WTC11 (cell line): ENCODE data around the gene SEH1L. TPM values are rescaled to one million over a fixed set of nuclear protein-coding genes. Genes with fewer than 3 reads are reported as not detected.

Source experiments
- ATAC-seq: fragments of 200-7000 bp; cut with Tn5 transposase; 2 replicates; pipeline ENCODE4 v1.10.0; 2021; ENCODE audit warnings: mild to moderate bottlenecking, moderate library complexity
- CTCF ChIA-PET: fragments of 300-600 bp; sonication (Branson Sonifier 250); formaldehyde crosslinking; loops from one replicate; lab custom pipeline; 2021; ENCODE audit warnings: antibody characterized with exemption; lab: Charles Lee
- POLR2A ChIA-PET: fragments of 350-600 bp; sonication (Branson Sonifier 250); formaldehyde crosslinking; loops from one replicate; lab custom pipeline; 2021; ENCODE audit warnings: antibody characterized with exemption; lab: Charles Lee
- DNase-seq: peaks from one replicate; pipeline ENCODE4 v3.0.0; 2021; ENCODE audit warnings: low spot score
- H3K27ac Mint-ChIP-seq: 2 replicates; pipeline ENCODE4 v1.8.0; 2021; ENCODE audit warnings: mixed read lengths
- H3K27me3 Mint-ChIP-seq: 2 replicates; pipeline ENCODE4 v1.8.0; 2021; ENCODE audit warnings: low read depth, mild to moderate bottlenecking, moderate library complexity, mixed read lengths
- H3K36me3 Mint-ChIP-seq: 2 replicates; pipeline ENCODE4 v1.8.0; 2021; ENCODE audit warnings: mixed read lengths
- H3K4me1 Mint-ChIP-seq: 2 replicates; pipeline ENCODE4 v1.8.0; 2022; ENCODE audit warnings: mixed read lengths
- H3K4me3 Mint-ChIP-seq: 2 replicates; pipeline ENCODE4 v1.8.0; 2021; ENCODE audit warnings: mild to moderate bottlenecking, moderate library complexity, mixed read lengths
- H3K9me3 Mint-ChIP-seq: 2 replicates; pipeline ENCODE4 v1.8.0; 2021; ENCODE audit warnings: mixed read lengths
- AR ChIP-seq: fragments of 250-450 bp; sonication (Bioruptor Pico); IDR thresholded peaks from 2 replicates; pipeline ENCODE4 v1.9.0; 2021; ENCODE audit warnings: mild to moderate bottlenecking
- ARID4B ChIP-seq: sonication (generic); formaldehyde crosslinking; IDR thresholded peaks from 2 replicates; pipeline ENCODE4 v1.8.0; 2023; ENCODE audit warnings: missing genetic modification reagents, mild to moderate bottlenecking, borderline replicate concordance
- ATF1 ChIP-seq: sonication (generic); formaldehyde crosslinking; IDR thresholded peaks from 2 replicates; pipeline ENCODE4 v1.8.1; 2023; ENCODE audit warnings: mild to moderate bottlenecking, moderate library complexity, missing genetic modification reagents
- CREM ChIP-seq: sonication (generic); formaldehyde crosslinking; IDR thresholded peaks from 2 replicates; pipeline ENCODE4 v1.8.1; 2022; ENCODE audit warnings: mild to moderate bottlenecking, missing genetic modification reagents, moderate library complexity
- EMX1 ChIP-seq: fragments of 250-450 bp; sonication (Bioruptor Pico); IDR thresholded peaks from 2 replicates; pipeline ENCODE4 v1.8.0; 2021; ENCODE audit warnings: mild to moderate bottlenecking
- ERG ChIP-seq: fragments of 250-450 bp; sonication (Bioruptor Pico); IDR thresholded peaks from 2 replicates; pipeline ENCODE4 v1.8.0; 2021; ENCODE audit warnings: mild to moderate bottlenecking
- GABPB1 ChIP-seq: sonication (generic); formaldehyde crosslinking; IDR thresholded peaks from 2 replicates; pipeline ENCODE4 v1.8.1; 2023; ENCODE audit warnings: mild to moderate bottlenecking, missing genetic modification reagents
- IRF2 ChIP-seq: sonication (generic); formaldehyde crosslinking; IDR thresholded peaks from 2 replicates; pipeline ENCODE4 v1.8.0; 2022; ENCODE audit warnings: low read depth, missing genetic modification reagents, borderline replicate concordance
- KAT7 ChIP-seq: sonication (generic); formaldehyde crosslinking; IDR thresholded peaks from 2 replicates; pipeline ENCODE4 v1.8.1; 2023; ENCODE audit warnings: missing genetic modification reagents, mild to moderate bottlenecking, borderline replicate concordance
- NFYB ChIP-seq: sonication (generic); formaldehyde crosslinking; conservative IDR thresholded peaks from 2 replicates; pipeline ENCODE4 v1.8.0; 2022; ENCODE audit warnings: low read depth, missing genetic modification reagents
- PRDM15 ChIP-seq: sonication (generic); formaldehyde crosslinking; IDR thresholded peaks from 2 replicates; pipeline ENCODE4 v1.8.0; 2022; ENCODE audit warnings: missing genetic modification reagents
- USF1 ChIP-seq: sonication (generic); formaldehyde crosslinking; IDR thresholded peaks from 2 replicates; pipeline ENCODE4 v1.8.0; 2022; ENCODE audit warnings: mild to moderate bottlenecking, missing genetic modification reagents
- total RNA-seq: library from RNA; stranded (reverse); gene quantifications from 3 replicates; pipeline ENCODE4 v1.2.3, GENCODE V29; 2021

Gene SEH1L
- total RNA-seq, 1 experiment from 2014 or later = 75.5 TPM

GRCh38 chr18:12944709-12945108 is 3.1 kb upstream of the SEH1L start (continued):
- no peak for TF ChIP-seq ARID4B
- no peak for TF ChIP-seq EMX1 (CRISPR knock-in tag)
- TF ChIP-seq ERG = no peak
- TF ChIP-seq NFYB = no peak
- TF ChIP-seq KAT7 (CRISPR knock-in tag) = no peak
- no peak for TF ChIP-seq IRF2 (CRISPR knock-in tag)
- no peak for TF ChIP-seq USF1

- H3K4me1 Mint-ChIP-seq = peaks cover 21% of the 10 kb centered on the region
- H3K9me3 Mint-ChIP-seq = no peaks in the 10 kb centered on the region
- peak; percentile 1 for ATAC-seq
- H3K4me3 Mint-ChIP-seq = peak overlapping the region; percentile 92
- CTCF ChIA-PET = interaction anchor here (0.6 to 1.3 kb wide), 3 partner anchors 13 to 555 kb away, joined by 3 to 4 read pairs (median 3); no protein-coding TSS in a partner anchor
- H3K27me3 Mint-ChIP-seq = no peaks in the 10 kb centered on the region
- peak; percentile 47 for DNase-seq
- TF ChIP-seq AR (CRISPR knock-in tag) (no peak), ATF1 (CRISPR knock-in tag) (no peak), CREM (no peak), PRDM15 (CRISPR knock-in tag) (no peak), GABPB1 (CRISPR knock-in tag) (peak; percentile 77)
- POLR2A ChIA-PET = interaction anchor here (0.6 to 1.6 kb wide), 3 partner anchors 12 to 63 kb away, joined by 3 to 4 read pairs (median 4); no protein-coding TSS in a partner anchor
- peak overlapping the region; percentile 98 for H3K27ac Mint-ChIP-seq
- peaks cover 18% of the 10 kb centered on the region for H3K36me3 Mint-ChIP-seq
Measured at GRCh38 chr18:12946549-12947284, 1.1 kb upstream of the SEH1L start.
